HCT116 (cell line): ENCODE data around the gene TRAF2.

Experiments
- CTCF ChIP-seq, 3 experiments: fragments of 200-600 bp in 1 of 3; sonication (generic) in 1 of 3; IDR thresholded peaks in 2 of 3; conservative IDR thresholded peaks in 1 of 3; 2 replicates each; pipeline ENCODE4 v1.5.1; 2012 to 2017; ENCODE audit warnings: low read depth in 2 of 3, low read length in 2 of 3, antibody characterized with exemption in 1 of 3, borderline replicate concordance in 1 of 3, control low read depth in 1 of 3, mild to moderate bottlenecking in 1 of 3, mixed read lengths in 1 of 3, mixed run types in 1 of 3, moderate library complexity in 1 of 3; ENCODE audit not compliant: insufficient read depth in 1 of 3
- EZH2 ChIP-seq: fragments of 200-600 bp; sonication (generic); IDR thresholded peaks from 2 replicates; pipeline ENCODE4 v1.6.1; 2017; ENCODE audit warnings: antibody characterized with exemption, mixed run types
- POLR2A ChIP-seq: IDR thresholded peaks from 2 replicates; pipeline ENCODE4 v1.7.0; 2011; ENCODE audit warnings: borderline replicate concordance; ENCODE audit not compliant: insufficient read depth, insufficient read length; ENCODE audit errors: extremely low read depth

- TF ChIP-seq CTCF (IDR thresholded peaks at IDR 0.05 in 2 of 3, conservative IDR thresholded peaks at IDR 0.05 in 1 of 3; ENCODE audit: borderline replicate concordance in 1 of 3, insufficient read depth in 1 of 3, low read depth in 2 of 3, low read length in 2 of 3): no peak
- TF ChIP-seq POLR2A: no peak
- no peak for TF ChIP-seq EZH2
Observed at GRCh38 chr9:136867917-136868316, 18.4 kb upstream of the TRAF2 start.
